Endothelial cell of umbilical vein (primary cell): ENCODE measurements around the gene ULK4. TPM values are rescaled to one million over a fixed set of nuclear protein-coding genes. Genes with fewer than 3 reads are reported as not detected.

Experiments
- BruUV-seq: library from RNA; stranded (reverse); fragments of 400-500 nt; replicated peaks from 2 replicates; lab custom pipeline; 2021; lab: Mats Ljungman, UMichigan
- CTCF ChIA-PET: fragments of 300-600, 350-600 bp; sonication (Branson Sonifier 250); formaldehyde crosslinking; loops from one replicate; lab custom pipeline; 2021; ENCODE audit warnings: antibody characterized with exemption, inconsistent platforms; lab: Charles Lee
- POLR2A ChIA-PET: fragments of 300-600, 350-600 bp; sonication (Branson Sonifier 250); formaldehyde crosslinking; loops from one replicate; lab custom pipeline; 2021; ENCODE audit warnings: antibody characterized with exemption, inconsistent platforms; lab: Charles Lee
- DNase-seq: peaks from one replicate; pipeline ENCODE4 v3.0.0-alpha.2; 2011; ENCODE audit warnings: low read depth, low spot score
- FAIRE-seq: peaks from 2 replicates; lab custom pipeline; 2011; peaks lifted over from hg19 to GRCh38; lab: Jason Lieb, UNC
- H2AFZ ChIP-seq: 2 replicates; pipeline ENCODE4 v1.6.0; 2012; ENCODE audit warnings: low read depth, low read length, control low read depth, inconsistent platforms
- H3K27ac ChIP-seq: 2 replicates; pipeline ENCODE4 v1.5.1; 2011; ENCODE audit warnings: low read depth, mild to moderate bottlenecking, control low read depth, low read length, moderate library complexity; ENCODE audit not compliant: insufficient read depth
- H3K27me3 ChIP-seq, 2 experiments: 2 replicates each; pipeline versions ENCODE4 v1.6.0 to v1.6.1; 2011; ENCODE audit warnings: low read length in 2 of 2, mixed read lengths in 1 of 2; ENCODE audit not compliant: control insufficient read depth in 2 of 2, insufficient read depth in 2 of 2
- H3K36me3 ChIP-seq, 2 experiments: 2 replicates in 1 of 2; 3 replicates in 1 of 2; pipeline ENCODE4 v1.5.1; 2011; ENCODE audit warnings: low read length in 2 of 2, mild to moderate bottlenecking in 1 of 2, moderate library complexity in 1 of 2; ENCODE audit not compliant: control insufficient read depth in 2 of 2, insufficient read depth in 2 of 2; ENCODE audit errors: extremely low read depth in 1 of 2
- H3K4me1 ChIP-seq: 3 replicates; pipeline ENCODE4 v1.5.1; 2011; ENCODE audit warnings: mild to moderate bottlenecking, low read length; ENCODE audit not compliant: control insufficient read depth, insufficient read depth; ENCODE audit errors: extremely low read depth
- H3K4me2 ChIP-seq: 2 replicates; pipeline ENCODE4 v1.6.1; 2011; ENCODE audit warnings: low read length, control low read depth, mixed read lengths; ENCODE audit not compliant: insufficient read depth
- H3K4me3 ChIP-seq, 3 experiments: fragments of 200-600 bp in 1 of 3; sonication (generic), shearing (Covaris generic) in 1 of 3; replicated peaks in 1 of 3; 2 replicates each; pipeline ENCODE4 v1.5.1; 2011 to 2016; ENCODE audit warnings: control low read depth in 3 of 3, low read length in 3 of 3, mild to moderate bottlenecking in 2 of 3, inconsistent platforms in 1 of 3, low read depth in 1 of 3, moderate library complexity in 1 of 3; ENCODE audit not compliant: insufficient read depth in 1 of 3
- H3K79me2 ChIP-seq: 2 replicates; pipeline ENCODE4 v1.6.0; 2012; ENCODE audit warnings: low read length, inconsistent platforms; ENCODE audit not compliant: control insufficient read depth, insufficient read depth
- H3K9ac ChIP-seq: replicated peaks from 2 replicates; pipeline ENCODE3; 2011; ENCODE audit warnings: low read length, control low read depth; ENCODE audit not compliant: insufficient read depth; ENCODE audit errors: extremely low read depth
- H3K9me1 ChIP-seq: replicated peaks from 3 replicates; pipeline ENCODE4 v1.6.0; 2011; ENCODE audit warnings: mild to moderate bottlenecking, low read length; ENCODE audit not compliant: control insufficient read depth, insufficient read depth; ENCODE audit errors: extremely low read depth
- H3K9me3 ChIP-seq: replicated peaks from 2 replicates; pipeline ENCODE4 v1.5.1; 2012; ENCODE audit warnings: low read length, inconsistent platforms; ENCODE audit not compliant: control insufficient read depth, insufficient read depth
- H4K20me1 ChIP-seq: replicated peaks from 2 replicates; pipeline ENCODE3; 2011; ENCODE audit warnings: mild to moderate bottlenecking, low read length; ENCODE audit not compliant: control insufficient read depth, insufficient read depth; ENCODE audit errors: extremely low read depth
- EZH2 ChIP-seq: IDR thresholded peaks from 2 replicates; pipeline ENCODE4 v1.6.1; 2012; ENCODE audit warnings: borderline replicate concordance, low read depth, mild to moderate bottlenecking, moderate library complexity, low read length, inconsistent platforms; ENCODE audit not compliant: severe bottlenecking
- FOS ChIP-seq: IDR thresholded peaks from 2 replicates; pipeline ENCODE4 v1.6.1; 2011; ENCODE audit warnings: mild to moderate bottlenecking, low read length, moderate library complexity, borderline replicate concordance; ENCODE audit not compliant: insufficient read depth
- GATA2 ChIP-seq: IDR thresholded peaks from 2 replicates; pipeline ENCODE4 v1.7.0; 2011; ENCODE audit warnings: low read depth, mild to moderate bottlenecking, moderate library complexity, mixed read lengths, low read length; ENCODE audit not compliant: insufficient read length, insufficient read depth
- JUN ChIP-seq: IDR thresholded peaks from 2 replicates; pipeline ENCODE4 v1.6.1; 2011; ENCODE audit warnings: borderline replicate concordance, low read depth; ENCODE audit not compliant: insufficient read length, insufficient read depth
- MAX ChIP-seq: IDR thresholded peaks from 2 replicates; pipeline ENCODE4 v1.6.1; 2011; ENCODE audit not compliant: insufficient read depth, insufficient read length
- MYC ChIP-seq: IDR thresholded peaks from one replicate; pipeline ENCODE4 v1.6.1; 2011; ENCODE audit warnings: mild to moderate bottlenecking, low read depth, low read length
- POLR2A ChIP-seq: IDR thresholded peaks from 2 replicates; pipeline ENCODE4 v1.6.1; 2012; ENCODE audit warnings: low read depth, mild to moderate bottlenecking, control low read depth, low read length
- POLR2AphosphoS5 ChIP-seq: IDR thresholded peaks from 2 replicates; pipeline ENCODE4 v1.6.1; 2012; ENCODE audit warnings: low read depth, mild to moderate bottlenecking, control low read depth, low read length, moderate library complexity; ENCODE audit not compliant: insufficient read depth
- dilution Hi-C: fragments of 300-500 bp; cut with MboI; formaldehyde crosslinking; loops from one replicate; pipeline ENCODE4 v1.15.0; 2019; ENCODE audit warnings: low sequenced_read_pairs; ENCODE audit not compliant: extremely low pct_ligation_motif_present
- intact Hi-C: fragments of 100-400 bp; cut with micrococcal nuclease; formaldehyde crosslinking; loops from one replicate; pipeline ENCODE4 v1.10.0; 2022
- polyA plus RNA-seq, 4 experiments: library from polyadenylated mRNA; depleted of rRNA in 3 of 4; stranded (reverse) in 3 of 4; unstranded in 1 of 4; fragments of >200 nt; gene quantifications; 2 replicates each; pipeline versions ENCODE4 v1.2.1 to v1.2.3, GENCODE V29; 2011 to 2012; ENCODE audit warnings: missing spikeins in 1 of 4
- total RNA-seq: library from RNA; stranded (reverse); gene quantifications from 2 replicates; pipeline ENCODE4 v1.2.3, GENCODE V29; 2021
- TF ChIP-seq, protein P1 (sequence below), 2 donors: IDR thresholded peaks; 1 replicate in 1 of 2; 2 replicates in 1 of 2; pipeline ENCODE4 v1.5.1; 2011; ENCODE audit warnings: low read length in 2 of 2, mild to moderate bottlenecking in 2 of 2, moderate library complexity in 2 of 2, control low read depth in 1 of 2, inconsistent platforms in 1 of 2, low read depth in 1 of 2; ENCODE audit not compliant: insufficient read depth in 1 of 2; ENCODE audit errors: extremely low read depth in 1 of 2

Gene ULK4
- total and polyA plus RNA-seq, 2 donors (not counting 3 experiments of a cell fraction or from before 2014, with no cell fraction given): 3.3 to 16.0 TPM

DNA sequence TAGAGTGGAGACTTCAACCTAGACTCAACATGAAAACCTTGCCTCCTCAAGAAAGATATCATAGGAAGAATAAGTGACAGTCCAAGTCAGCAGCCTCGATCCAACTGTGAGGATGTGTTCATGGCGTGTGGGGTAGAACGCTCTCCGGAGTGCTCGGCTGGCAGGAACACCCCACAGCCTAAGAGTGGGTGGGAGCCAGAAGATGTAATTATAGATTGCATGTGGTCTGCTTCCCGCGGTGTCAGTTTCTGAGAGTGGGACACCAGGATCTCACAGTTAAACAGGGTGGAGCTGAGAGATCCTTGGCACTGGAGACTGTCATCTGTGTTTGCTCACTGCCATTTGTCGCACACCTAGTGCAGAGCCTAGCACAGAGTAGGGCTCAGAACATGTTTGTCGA lies 604.6 kb downstream of the ULK4 start:
- ChIA-PET POLR2A (no interaction called here), CTCF (no interaction called here)
- TF ChIP-seq MYC (no peak), JUN (no peak), POLR2AphosphoS5 (no peak), FOS (no peak), GATA2 (no peak), EZH2 (no peak), POLR2A (no peak), MAX (no peak)
- TF ChIP-seq, protein P1, sequence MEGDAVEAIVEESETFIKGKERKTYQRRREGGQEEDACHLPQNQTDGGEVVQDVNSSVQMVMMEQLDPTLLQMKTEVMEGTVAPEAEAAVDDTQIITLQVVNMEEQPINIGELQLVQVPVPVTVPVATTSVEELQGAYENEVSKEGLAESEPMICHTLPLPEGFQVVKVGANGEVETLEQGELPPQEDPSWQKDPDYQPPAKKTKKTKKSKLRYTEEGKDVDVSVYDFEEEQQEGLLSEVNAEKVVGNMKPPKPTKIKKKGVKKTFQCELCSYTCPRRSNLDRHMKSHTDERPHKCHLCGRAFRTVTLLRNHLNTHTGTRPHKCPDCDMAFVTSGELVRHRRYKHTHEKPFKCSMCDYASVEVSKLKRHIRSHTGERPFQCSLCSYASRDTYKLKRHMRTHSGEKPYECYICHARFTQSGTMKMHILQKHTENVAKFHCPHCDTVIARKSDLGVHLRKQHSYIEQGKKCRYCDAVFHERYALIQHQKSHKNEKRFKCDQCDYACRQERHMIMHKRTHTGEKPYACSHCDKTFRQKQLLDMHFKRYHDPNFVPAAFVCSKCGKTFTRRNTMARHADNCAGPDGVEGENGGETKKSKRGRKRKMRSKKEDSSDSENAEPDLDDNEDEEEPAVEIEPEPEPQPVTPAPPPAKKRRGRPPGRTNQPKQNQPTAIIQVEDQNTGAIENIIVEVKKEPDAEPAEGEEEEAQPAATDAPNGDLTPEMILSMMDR (IDR thresholded peaks at IDR 0.05; ENCODE audit: extremely low read depth in 1 of 2, insufficient read depth in 1 of 2, low read depth in 1 of 2, low read length in 2 of 2): no peak
- H3K4me3 ChIP-seq: no peak overlapping the region
- dilution Hi-C loops: no loop called here
- no peaks in the 10 kb centered on the region for H3K36me3 ChIP-seq
- H3K9me3 ChIP-seq: no peaks in the 10 kb centered on the region
- no peak overlapping the region for H2AFZ ChIP-seq
- H3K4me1 ChIP-seq: no peaks in the 10 kb centered on the region
- H3K27ac ChIP-seq: no peak overlapping the region
- DNase-seq: no peak
- H3K4me2 ChIP-seq: no peak overlapping the region
- FAIRE-seq: no peak
- no peaks in the 10 kb centered on the region for H3K9me1 ChIP-seq
- H3K27me3 ChIP-seq: no peaks in the 10 kb centered on the region
- BruUV-seq: no TSS peak
- intact Hi-C loops: no loop called here
- H3K79me2 ChIP-seq: no peaks in the 10 kb centered on the region
- H3K9ac ChIP-seq: no peak overlapping the region
- H4K20me1 ChIP-seq: no peaks in the 10 kb centered on the region
